GM12892 (cell line): ENCODE measurements around the gene EXOSC3.

Experiments
- POLR2AphosphoS5 ChIP-seq: IDR thresholded peaks from 2 replicates; pipeline ENCODE4 v1.6.1; 2011; ENCODE audit warnings: low read depth, low read length, control low read depth
- TAF1 ChIP-seq: IDR thresholded peaks from 2 replicates; pipeline ENCODE4 v1.6.1; 2011; ENCODE audit warnings: low read depth, mild to moderate bottlenecking, control low read depth, low read length, borderline replicate concordance

DNA sequence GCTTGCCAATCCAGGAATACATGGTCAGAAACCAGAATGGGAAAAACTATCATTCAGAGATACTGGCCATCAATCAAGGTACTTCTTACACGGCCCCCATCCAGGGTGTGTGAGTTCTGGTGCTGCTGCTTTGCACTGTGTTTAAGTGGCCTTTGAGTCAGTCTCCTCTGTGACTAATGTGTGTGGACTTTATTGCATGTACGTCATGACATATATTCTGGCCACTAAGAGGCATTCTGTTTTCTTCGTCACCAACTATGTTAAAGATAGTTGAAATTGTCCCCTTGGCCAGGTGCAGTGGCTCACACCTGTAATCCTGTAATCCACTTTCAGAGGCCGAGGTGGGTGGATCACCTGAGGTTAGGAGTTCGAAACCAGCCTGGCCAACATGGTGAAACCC lies 8.5 kb downstream of the EXOSC3 start:
- no peak for TF ChIP-seq POLR2AphosphoS5
- no peak for TF ChIP-seq TAF1
